H9 (cell line): Measurements from ENCODE around the gene MAPRE3. TPM values are rescaled to one million over a fixed set of nuclear protein-coding genes. Genes with fewer than 3 reads are reported as not detected.

ENCODE experiments used
- DNase-seq: peaks from one replicate; pipeline ENCODE4 v3.0.0-alpha.2; 2017
- H2AFZ ChIP-seq: one replicate; pipeline ENCODE4 v1.6.1; 2013; ENCODE audit warnings: mild to moderate bottlenecking, low read length, control low read depth, moderate library complexity
- H2AK5ac ChIP-seq: 2 replicates; pipeline ENCODE4 v1.6.1; 2013; ENCODE audit warnings: low read length, control low read depth, mixed read lengths; ENCODE audit not compliant: insufficient read length
- H2BK120ac ChIP-seq: one replicate; pipeline ENCODE4 v1.6.1; 2013; ENCODE audit warnings: low read depth, mild to moderate bottlenecking, low read length, control low read depth, inconsistent platforms; ENCODE audit not compliant: poor library complexity, severe bottlenecking
- H2BK12ac ChIP-seq: 2 replicates; pipeline ENCODE4 v1.6.1; 2013; ENCODE audit warnings: low read length, control low read depth, mixed read lengths, low read depth; ENCODE audit not compliant: insufficient read length
- H2BK15ac ChIP-seq: 2 replicates; pipeline ENCODE4 v1.6.1; 2013; ENCODE audit warnings: low read depth, low read length, control low read depth
- H2BK20ac ChIP-seq: one replicate; pipeline ENCODE4 v1.6.1; 2013; ENCODE audit warnings: low read depth, mild to moderate bottlenecking, low read length, control low read depth, inconsistent platforms; ENCODE audit not compliant: poor library complexity, severe bottlenecking
- H2BK5ac ChIP-seq: 2 replicates; pipeline ENCODE4 v1.6.1; 2013; ENCODE audit warnings: low read length, control low read depth, mixed read lengths; ENCODE audit not compliant: insufficient read length
- H3K14ac ChIP-seq: 2 replicates; pipeline ENCODE4 v1.6.1; 2013; ENCODE audit warnings: low read length, control low read depth; ENCODE audit not compliant: insufficient read depth
- H3K18ac ChIP-seq: 2 replicates; pipeline ENCODE4 v1.6.1; 2013; ENCODE audit warnings: low read depth, mild to moderate bottlenecking, mixed read lengths, low read length, control low read depth; ENCODE audit not compliant: insufficient read length
- H3K23ac ChIP-seq: 2 replicates; pipeline ENCODE4 v1.6.1; 2013; ENCODE audit warnings: low read length, control low read depth, mixed read lengths, low read depth; ENCODE audit not compliant: insufficient read length
- H3K23me2 ChIP-seq: 2 replicates; pipeline ENCODE4 v1.6.1; 2013; ENCODE audit warnings: low read depth, mild to moderate bottlenecking, mixed read lengths, low read length, control low read depth; ENCODE audit not compliant: insufficient read length, poor library complexity, severe bottlenecking
- H3K27ac ChIP-seq: 2 replicates; pipeline ENCODE4 v1.5.1; 2013; ENCODE audit warnings: low read length, control low read depth, mixed read lengths, low read depth; ENCODE audit not compliant: insufficient read length
- H3K27me3 ChIP-seq: 2 replicates; pipeline ENCODE4 v1.6.1; 2013; ENCODE audit warnings: low read length, control low read depth, inconsistent platforms; ENCODE audit not compliant: insufficient read depth
- H3K4ac ChIP-seq: 2 replicates; pipeline ENCODE4 v1.6.1; 2013; ENCODE audit warnings: low read depth, mild to moderate bottlenecking, control low read depth, inconsistent platforms, low read length, moderate library complexity
- H3K4me1 ChIP-seq: 2 replicates; pipeline ENCODE4 v1.6.1; 2013; ENCODE audit warnings: low read length, control low read depth, inconsistent platforms; ENCODE audit not compliant: insufficient read depth
- H3K4me2 ChIP-seq: 2 replicates; pipeline ENCODE4 v1.6.1; 2013; ENCODE audit warnings: low read length, control low read depth, mixed read lengths; ENCODE audit not compliant: insufficient read length, insufficient read depth
- H3K56ac ChIP-seq: 2 replicates; pipeline ENCODE4 v1.6.1; 2013; ENCODE audit warnings: low read depth, mild to moderate bottlenecking, mixed read lengths, low read length, control low read depth; ENCODE audit not compliant: insufficient read length
- H3K79me1 ChIP-seq: 2 replicates; pipeline ENCODE4 v1.6.1; 2013; ENCODE audit warnings: low read depth, mild to moderate bottlenecking, moderate library complexity, low read length, control low read depth, inconsistent platforms; ENCODE audit not compliant: insufficient read depth, poor library complexity, severe bottlenecking
- H3K79me2 ChIP-seq: 2 replicates; pipeline ENCODE4 v1.6.1; 2013; ENCODE audit warnings: low read length, control low read depth, inconsistent platforms; ENCODE audit not compliant: insufficient read depth
- H3K9ac ChIP-seq: 2 replicates; pipeline ENCODE4 v1.6.1; 2013; ENCODE audit warnings: low read length, control low read depth, mixed read lengths; ENCODE audit not compliant: insufficient read length; ENCODE audit errors: extremely low read depth
- H3K9me3 ChIP-seq: one replicate; pipeline ENCODE4 v1.6.1; 2013; ENCODE audit warnings: low read depth, low read length, inconsistent platforms; ENCODE audit not compliant: control insufficient read depth
- H3T11ph ChIP-seq: one replicate; pipeline ENCODE4 v1.6.1; 2013; ENCODE audit warnings: mild to moderate bottlenecking, low read length, control low read depth, inconsistent platforms
- H4K20me1 ChIP-seq: one replicate; pipeline ENCODE4 v1.6.1; 2013; ENCODE audit not compliant: control insufficient read depth, insufficient read length, insufficient read depth
- H4K5ac ChIP-seq: 2 replicates; pipeline ENCODE4 v1.6.1; 2013; ENCODE audit warnings: low read depth, mild to moderate bottlenecking, mixed read lengths, low read length, control low read depth; ENCODE audit not compliant: insufficient read length
- H4K8ac ChIP-seq: replicated peaks from 2 replicates; pipeline ENCODE4 v1.6.1; 2013; ENCODE audit warnings: low read length, control low read depth, mixed read lengths, low read depth; ENCODE audit not compliant: insufficient read length
- H4K91ac ChIP-seq: 2 replicates; pipeline ENCODE4 v1.6.1; 2013; ENCODE audit warnings: low read depth, mild to moderate bottlenecking, moderate library complexity, mixed read lengths, low read length, control low read depth; ENCODE audit not compliant: insufficient read length
- H3K27ac Mint-ChIP-seq, 3 experiments: 2 replicates in 2 of 3; 3 replicates in 1 of 3; pipeline ENCODE4 v1.8.0; 2020 to 2021; ENCODE audit warnings: mixed read lengths in 3 of 3, mild to moderate bottlenecking in 1 of 3, moderate library complexity in 1 of 3
- H3K27me3 Mint-ChIP-seq: 2 replicates; pipeline ENCODE4 v1.8.0; 2021; ENCODE audit warnings: low read depth, mild to moderate bottlenecking, moderate library complexity, mixed read lengths
- H3K36me3 Mint-ChIP-seq, 3 experiments: 2 replicates in 2 of 3; 3 replicates in 1 of 3; pipeline ENCODE4 v1.8.0; 2020 to 2021; ENCODE audit warnings: low read depth in 3 of 3, mixed read lengths in 3 of 3; ENCODE audit not compliant: insufficient read depth in 1 of 3
- H3K4me1 Mint-ChIP-seq, 2 experiments: 2 replicates each; pipeline ENCODE4 v1.8.0; 2020; ENCODE audit warnings: mixed read lengths in 2 of 2
- H3K4me3 Mint-ChIP-seq, 2 experiments: 2 replicates in 1 of 2; 3 replicates in 1 of 2; pipeline ENCODE4 v1.8.0; 2020 to 2021; ENCODE audit warnings: mild to moderate bottlenecking in 2 of 2, mixed read lengths in 2 of 2, moderate library complexity in 1 of 2
- H3K9me3 Mint-ChIP-seq, 2 experiments: 2 replicates in 1 of 2; 3 replicates in 1 of 2; pipeline ENCODE4 v1.8.0; 2020; ENCODE audit warnings: mild to moderate bottlenecking in 2 of 2, mixed read lengths in 2 of 2, moderate library complexity in 1 of 2
- CTCF ChIP-seq: fragments of 200-600 bp; sonication (generic); conservative IDR thresholded peaks from 3 replicates; pipeline ENCODE4 v1.8.0; 2021; ENCODE audit warnings: antibody characterized with exemption, mild to moderate bottlenecking
- WGBS: extraction: QIAGEN DNeasy Blood & Tissue Kit; methylation state at CpG from one replicate; pipeline ENCODE4 v1.1.7; 2013; ENCODE audit warnings: missing lambda C conversion rate, low lambda C conversion rate, mixed read lengths; ENCODE audit not compliant: insufficient read length; ENCODE audit errors: extremely low coverage; 5-methylcytosine and 5-hydroxymethylcytosine counted together
- long read RNA-seq: library from polyadenylated mRNA; unstranded; transcript quantifications from one replicate; pipeline ENCODE4 v2.0.0, GENCODE V29; 2020
- total RNA-seq: library from RNA; stranded (reverse); gene quantifications from 2 replicates; pipeline ENCODE4 v1.2.1, GENCODE V29; 2021

MAPRE3 gene
- total RNA-seq = 1.9 and 2.0 TPM in 2 replicates
- long read RNA-seq, transcript MAPRE3-203 (7 exons, 1,801 nt) = major isoform, 5 of 10 reads
- long read RNA-seq, partial matches to known transcripts = 0 of 10 reads
- long read RNA-seq, other reads (novel, unspliced or antisense) = 1 of 10 reads

GRCh38 chr2:26970244-26970927, at the start of gene MAPRE3:
TSS of gene MAPRE3 (plus strand) at chr2:26970637. CDS start at chr2:27022219, 51,582 bp downstream.
- H3K4ac ChIP-seq = no peak within 1 kb of the TSS
- H4K91ac ChIP-seq = no peak within 1 kb of the TSS
- no CpG with 5 or more reads among the region's 69 CpGs for WGBS
- no peak within 1 kb of the TSS for H2BK120ac ChIP-seq
- H3K23me2 ChIP-seq = peaks cover 6% of the 10 kb centered on the region
- H4K8ac ChIP-seq = no peak within 1 kb of the TSS
- peak within 1 kb of the TSS; percentile 84 to 95 for H3K4me3 Mint-ChIP-seq
- no peak within 1 kb of the TSS for H4K5ac ChIP-seq
- peaks cover 69% of the 10 kb centered on the region for H3K27me3 Mint-ChIP-seq
- no peaks in the 10 kb centered on the region for H3K36me3 Mint-ChIP-seq
- H3K4me1 Mint-ChIP-seq = peaks cover 20 to 31% of the 10 kb centered on the region in 2 experiments
- H3K4me1 ChIP-seq = peaks cover 7% of the 10 kb centered on the region
- no peaks in the 10 kb centered on the region for H3K79me2 ChIP-seq
- no peak within 1 kb of the TSS for H3K27ac ChIP-seq
- no peak within 1 kb of the TSS for H2BK20ac ChIP-seq
- no peak within 1 kb of the TSS for H2BK5ac ChIP-seq
- H2AK5ac ChIP-seq = no peak within 1 kb of the TSS
- H3K79me1 ChIP-seq = no peaks in the 10 kb centered on the region
- no peak within 1 kb of the TSS for H2BK15ac ChIP-seq
- peaks cover 10% of the 10 kb centered on the region; the same call in 1 of the 2 replicates for H3K27me3 ChIP-seq
- H3K27ac Mint-ChIP-seq = peak within 1 kb of the TSS in 1 of 3 experiments; percentile 82; a peak in 1 of 7 replicates
- no peaks in the 10 kb centered on the region for H3K9me3 ChIP-seq
- no peak within 1 kb of the TSS for H2BK12ac ChIP-seq
- no peak within 1 kb of the TSS for H3K23ac ChIP-seq
- no peak within 1 kb of the TSS for H2AFZ ChIP-seq
- H4K20me1 ChIP-seq = no peaks in the 10 kb centered on the region
- no peak for TF ChIP-seq CTCF
- H3K4me2 ChIP-seq = peak within 1 kb of the TSS; percentile 94
- no peak within 1 kb of the TSS for H3K56ac ChIP-seq
- H3K9me3 Mint-ChIP-seq = no peaks in the 10 kb centered on the region; a peak in 1 of 5 replicates
- H3K14ac ChIP-seq = no peak within 1 kb of the TSS
- H3K18ac ChIP-seq = no peak within 1 kb of the TSS
- H3K9ac ChIP-seq = no peak within 1 kb of the TSS
- DNase-seq = peak; percentile 98
- no peak within 1 kb of the TSS for H3T11ph ChIP-seq
